Measurements from ENCODE around the gene ADGRV1.
"Not testable (repeated sequence)": the region's sequence is repeated elsewhere in the genome, so short reads cannot be mapped to it uniquely, and the experiment has no call there.

Gene ADGRV1

GRCh38 chr5:91063098-91063690 is 504.6 kb downstream of the ADGRV1 start:
- DNase-seq (ENCODE audit: low read depth in 2 of 2) = not testable (repeated sequence)

DNA sequence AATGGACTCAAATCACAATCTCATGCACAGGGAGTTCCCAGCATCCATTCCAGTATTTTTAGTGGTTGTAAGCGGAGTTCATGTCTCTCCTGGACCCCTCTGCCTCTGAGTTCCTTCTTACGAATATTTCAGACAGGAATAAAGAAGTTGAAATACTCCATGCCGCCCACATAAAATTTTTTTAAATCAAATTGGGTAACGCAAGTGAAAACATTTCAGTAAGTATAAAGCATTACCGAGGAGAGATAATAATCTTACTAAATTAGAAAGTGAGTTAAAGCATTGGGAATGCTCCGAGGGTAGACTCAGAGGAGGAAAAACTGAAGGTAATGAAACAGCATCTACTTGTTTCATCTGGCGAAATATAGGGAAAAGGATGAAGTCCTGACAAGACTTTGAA is 506.9 kb downstream of the ADGRV1 start:
- DNase-seq (ENCODE audit: low read depth in 2 of 2) = no peak

- no peak for DNase-seq (ENCODE audit: low read depth in 2 of 2)
Observed at GRCh38 chr5:91069364-91069763, 510.8 kb downstream of the ADGRV1 start.

- DNase-seq (ENCODE audit: low read depth in 2 of 2) = no peak
Observed at GRCh38 chr5:91070761-91071550, 512.4 kb downstream of the ADGRV1 start.

DNA sequence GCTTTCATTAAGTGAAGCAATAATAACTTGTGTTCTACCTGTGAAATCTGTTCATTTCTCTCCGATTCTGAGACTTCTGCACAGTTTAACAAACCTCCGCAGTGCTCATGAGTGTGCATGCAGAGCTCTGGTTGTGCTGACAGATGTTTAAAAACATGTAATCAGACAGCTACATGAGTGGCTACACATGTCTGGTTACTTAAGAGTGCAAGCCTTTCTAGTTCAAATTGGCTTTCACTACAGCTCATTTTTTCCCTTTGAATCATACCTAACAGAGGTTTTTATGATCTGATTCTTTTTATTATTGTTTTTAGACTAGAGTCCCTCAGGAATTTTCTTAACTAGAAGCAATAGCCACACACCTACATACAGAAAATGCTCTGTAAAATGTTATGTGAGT is 514.3 kb downstream of the ADGRV1 start:
- no peak for DNase-seq (ENCODE audit: low read depth in 2 of 2)

GRCh38 chr5:91074615-91075014 is 516.0 kb downstream of the ADGRV1 start:
- no peak for DNase-seq (ENCODE audit: low read depth in 2 of 2)

DNA sequence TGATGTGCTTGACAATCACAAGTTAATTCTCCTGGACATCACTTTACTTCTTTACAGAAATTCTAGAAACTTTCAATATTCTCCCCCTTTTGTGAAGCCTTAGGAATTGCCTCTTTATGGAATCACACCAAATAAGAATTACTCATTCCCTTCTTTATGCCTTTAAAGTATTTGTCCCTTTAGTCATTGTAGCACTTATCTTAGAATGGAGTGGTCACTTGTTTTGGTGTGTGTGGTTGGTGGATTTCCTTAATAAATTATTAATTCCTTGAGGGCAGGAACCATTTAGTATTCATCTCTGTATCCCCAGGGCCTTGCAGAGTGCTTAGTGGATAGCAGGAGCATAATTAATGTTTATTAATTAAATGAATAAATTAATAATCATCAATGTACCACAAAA is 517.5 kb downstream of the ADGRV1 start:
- no peak for DNase-seq (ENCODE audit: low read depth in 2 of 2)

- no peak for DNase-seq (ENCODE audit: low read depth in 2 of 2)
Observed at GRCh38 chr5:91077623-91078022, 519.0 kb downstream of the ADGRV1 start.

- no peak for DNase-seq (ENCODE audit: low read depth in 2 of 2)
Observed at GRCh38 chr5:91079037-91079436, 520.4 kb downstream of the ADGRV1 start.

DNA sequence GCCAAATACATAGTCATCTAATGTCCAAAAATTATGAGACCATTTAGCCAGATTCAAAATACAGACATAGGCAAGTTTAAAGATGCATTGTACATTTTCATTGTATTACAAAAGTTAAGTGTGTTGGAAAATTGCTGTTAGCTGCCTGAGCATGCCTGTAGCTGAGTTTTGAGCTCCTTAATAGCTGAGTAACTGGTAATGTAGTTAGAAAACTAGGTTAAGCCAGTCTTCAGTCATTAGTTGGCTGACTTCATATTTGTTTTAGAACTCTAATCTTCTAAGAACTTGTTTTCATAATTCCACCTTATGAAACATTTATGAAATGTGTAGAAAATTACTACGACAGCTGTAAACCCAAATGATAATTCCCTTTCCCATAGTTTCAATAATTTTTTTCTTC is 531.2 kb downstream of the ADGRV1 start:
- DNase-seq (ENCODE audit: low read depth in 2 of 2) = no peak

- no peak for DNase-seq (ENCODE audit: low read depth in 2 of 2)
Observed at GRCh38 chr5:91090995-91091394, 532.4 kb downstream of the ADGRV1 start.

GRCh38 chr5:91091471-91092234 is 533.1 kb downstream of the ADGRV1 start:
- DNase-seq (ENCODE audit: low read depth in 2 of 2) = no peak

- DNase-seq (ENCODE audit: low read depth in 2 of 2) = no peak
Observed at GRCh38 chr5:91092859-91093783, 534.5 kb downstream of the ADGRV1 start.

DNA sequence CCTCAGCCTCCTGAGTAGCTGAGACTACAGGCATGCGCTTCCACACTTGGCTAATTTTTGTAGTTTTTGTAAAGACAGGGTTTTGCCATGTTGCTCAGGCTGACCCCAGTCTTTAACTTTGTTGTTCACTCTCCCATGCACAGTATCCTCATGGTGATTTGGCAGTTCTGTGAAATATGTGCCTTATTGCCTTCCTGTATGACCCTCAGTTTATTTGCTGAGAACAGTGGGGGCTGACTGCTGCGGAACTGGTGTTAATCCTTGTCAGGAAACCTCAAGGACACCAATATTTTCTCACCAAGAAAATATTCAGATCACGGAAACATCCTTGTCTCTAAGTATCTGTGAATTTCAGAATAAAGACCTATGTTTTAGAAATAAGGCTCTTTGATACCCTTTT is 536.7 kb downstream of the ADGRV1 start:
- no peak for DNase-seq (ENCODE audit: low read depth in 2 of 2)

- no peak for DNase-seq (ENCODE audit: low read depth in 2 of 2)
Observed at GRCh38 chr5:91095786-91096385, 537.3 kb downstream of the ADGRV1 start.

DNA sequence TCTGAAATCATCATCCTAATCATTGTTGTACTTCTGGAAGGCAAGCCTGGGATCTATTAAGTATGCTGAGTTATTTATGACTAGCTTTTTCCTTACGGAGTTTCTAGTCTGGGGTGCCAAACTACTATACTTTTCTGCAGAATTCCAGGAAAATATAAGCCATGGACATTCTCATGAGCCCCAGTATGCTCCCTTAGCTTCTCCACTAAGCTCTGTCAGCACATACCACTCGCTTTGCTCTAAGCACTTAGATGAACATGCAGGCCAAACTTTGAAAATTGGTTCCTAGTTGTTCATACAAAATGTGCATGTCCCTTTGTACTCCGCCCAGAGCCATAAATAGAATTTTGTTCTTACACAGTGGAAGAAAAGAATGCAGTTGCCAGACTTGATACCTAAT is 539.9 kb downstream of the ADGRV1 start:
- no peak for DNase-seq (ENCODE audit: low read depth in 2 of 2)

DNA sequence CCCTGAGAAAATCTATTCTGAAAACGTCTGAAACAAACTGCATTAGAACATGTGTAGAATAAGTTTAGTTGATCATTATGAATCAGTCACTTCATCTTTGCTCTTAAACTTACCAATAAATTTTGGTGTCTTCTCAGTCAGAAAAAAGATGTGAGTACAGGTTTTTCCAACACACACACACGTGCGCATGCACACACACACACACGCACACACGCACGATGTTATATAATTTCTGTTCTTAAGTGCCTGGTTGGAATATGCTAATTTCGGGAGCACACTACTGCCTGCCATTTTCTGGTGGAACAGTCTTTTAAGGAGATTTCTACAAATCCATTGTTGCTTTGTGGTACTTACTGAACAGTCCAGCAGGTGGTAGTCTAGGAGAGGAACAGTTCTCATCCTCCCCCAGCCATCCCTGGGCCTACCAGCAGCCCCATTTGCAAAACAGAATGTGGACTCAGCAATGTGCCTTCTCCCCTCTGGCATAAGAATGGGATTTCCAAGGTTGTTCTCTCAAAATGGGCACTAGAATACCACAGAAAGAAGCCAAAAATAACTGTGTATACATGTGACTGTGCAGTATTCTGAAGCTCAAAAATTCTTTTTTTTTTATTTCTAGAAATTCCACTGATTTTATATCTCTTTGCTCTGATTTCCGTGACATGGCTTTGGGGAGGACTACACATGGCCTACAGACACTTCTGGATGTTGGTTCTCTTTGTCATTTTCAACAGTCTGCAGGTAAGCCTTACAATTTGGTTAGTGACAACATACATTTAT is 543.2 kb downstream of the ADGRV1 start:
- DNase-seq (ENCODE audit: low read depth in 2 of 2) = peak; percentile 7 to 10

DNA sequence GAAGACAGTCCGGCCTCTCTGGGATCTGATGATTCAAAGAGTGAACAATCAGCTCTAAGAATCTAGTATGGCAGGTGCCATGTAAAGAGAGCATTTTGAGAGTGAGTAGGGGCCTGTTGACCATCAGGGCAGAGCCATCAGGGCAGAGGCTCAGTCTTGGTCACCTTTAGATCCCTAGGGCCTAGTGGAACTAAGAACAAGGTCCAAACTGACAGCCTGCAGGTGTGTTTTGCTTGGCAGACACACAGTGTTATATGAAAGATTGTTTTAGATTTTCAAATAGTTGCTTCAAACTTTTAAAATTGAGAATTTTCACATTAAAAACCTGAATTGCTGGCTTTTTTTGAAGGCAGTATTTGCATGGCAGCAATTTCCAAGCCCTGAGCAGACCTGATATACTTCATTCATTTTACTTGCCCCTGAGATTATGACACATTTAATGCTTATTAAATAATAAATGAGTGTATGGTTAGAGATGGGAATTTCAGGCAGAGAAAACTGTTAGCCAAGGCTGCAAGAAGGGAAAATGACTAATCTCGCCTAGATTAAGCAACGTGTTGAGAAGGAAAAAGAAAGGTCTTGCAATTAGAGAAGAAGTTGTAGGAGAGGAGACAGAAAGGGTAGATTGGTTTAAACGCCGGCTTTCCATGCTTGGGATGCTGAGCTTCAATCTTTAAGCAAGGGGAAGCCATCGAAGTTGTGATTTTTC is 544.9 kb downstream of the ADGRV1 start:
- no peak for DNase-seq (ENCODE audit: low read depth in 2 of 2)

DNA sequence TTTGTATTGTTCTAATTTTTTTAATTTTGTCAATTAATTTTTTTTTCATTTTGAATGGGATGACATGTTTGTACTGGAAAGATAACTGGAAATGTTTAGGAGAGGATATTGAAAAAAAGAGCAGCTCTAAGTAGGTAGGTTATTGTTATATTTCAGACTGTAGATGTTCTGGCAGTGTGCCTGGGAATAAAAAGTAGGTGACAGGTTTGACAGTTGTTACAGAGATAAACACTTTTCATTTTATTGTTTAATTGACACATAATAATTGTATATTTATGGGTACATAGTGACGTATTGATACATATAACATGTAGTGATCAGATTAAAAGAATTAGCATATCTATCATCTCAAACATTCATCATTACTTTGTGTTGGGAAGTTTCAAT is 545.5 kb downstream of the ADGRV1 start:
- no peak for DNase-seq (ENCODE audit: low read depth in 2 of 2)
